GM21360 (cell line): ENCODE data around the gene CD70.
"Not testable (repeated sequence)": the region's sequence is repeated elsewhere in the genome, so short reads cannot be mapped to it uniquely, and the experiment has no call there.

Experiments
- ATAC-seq: cut with Tn5 transposase; IDR thresholded peaks from one replicate; pipeline ENCODE4 v1.9.1; 2021; ENCODE audit warnings: mild to moderate bottlenecking, moderate library complexity; ENCODE audit not compliant: unreplicated experiment

Gene CD70, protein sequence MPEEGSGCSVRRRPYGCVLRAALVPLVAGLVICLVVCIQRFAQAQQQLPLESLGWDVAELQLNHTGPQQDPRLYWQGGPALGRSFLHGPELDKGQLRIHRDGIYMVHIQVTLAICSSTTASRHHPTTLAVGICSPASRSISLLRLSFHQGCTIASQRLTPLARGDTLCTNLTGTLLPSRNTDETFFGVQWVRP

DNA sequence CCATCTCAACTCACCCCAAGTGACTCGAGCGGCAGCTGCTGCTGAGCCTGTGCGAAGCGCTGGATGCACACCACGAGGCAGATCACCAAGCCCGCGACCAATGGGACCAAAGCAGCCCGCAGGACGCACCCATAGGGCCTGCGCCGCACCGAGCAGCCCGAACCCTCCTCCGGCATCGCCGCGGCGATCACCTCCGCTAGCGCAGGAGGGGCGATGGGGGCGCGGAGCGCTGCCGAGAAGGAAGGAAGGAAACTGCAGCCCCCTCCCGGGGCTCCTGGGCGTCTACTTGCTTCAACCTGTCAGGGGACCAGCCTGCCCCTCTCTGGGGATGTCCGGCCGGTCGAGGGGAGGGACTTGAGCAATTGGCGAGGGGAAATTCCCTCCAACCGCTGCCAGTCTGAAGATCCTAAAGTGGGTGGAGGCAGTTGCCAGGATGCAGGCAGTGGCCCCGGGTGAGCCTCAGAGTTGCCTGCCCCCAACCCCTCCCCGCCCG is at the start of gene CD70:
Gene CD70 (minus strand): TSS at position 324 of the 493 bp plus-strand sequence. CDS start 148 bp downstream, at position 176.
- ATAC-seq: no peak

DNA sequence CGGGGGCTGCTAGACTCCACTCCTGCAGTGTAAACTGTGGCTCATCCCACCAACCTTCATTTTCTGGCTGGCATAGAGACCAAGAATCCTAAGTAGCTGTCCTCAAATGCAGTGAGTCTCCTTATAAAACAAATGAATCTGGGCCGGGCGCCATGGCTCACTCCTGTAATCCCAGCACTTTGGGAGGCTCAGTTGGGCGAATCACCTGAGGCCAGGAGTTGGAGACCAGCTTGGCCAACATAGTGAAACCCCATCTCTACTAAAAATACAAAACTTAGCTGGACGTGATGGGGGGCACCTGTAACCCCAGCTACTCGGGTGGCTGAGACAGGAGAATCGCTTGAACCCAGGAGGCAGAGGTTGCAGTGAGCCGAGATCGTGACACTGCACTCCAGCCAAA is 49.4 kb upstream of the CD70 start:
- ATAC-seq: not testable (repeated sequence)

DNA sequence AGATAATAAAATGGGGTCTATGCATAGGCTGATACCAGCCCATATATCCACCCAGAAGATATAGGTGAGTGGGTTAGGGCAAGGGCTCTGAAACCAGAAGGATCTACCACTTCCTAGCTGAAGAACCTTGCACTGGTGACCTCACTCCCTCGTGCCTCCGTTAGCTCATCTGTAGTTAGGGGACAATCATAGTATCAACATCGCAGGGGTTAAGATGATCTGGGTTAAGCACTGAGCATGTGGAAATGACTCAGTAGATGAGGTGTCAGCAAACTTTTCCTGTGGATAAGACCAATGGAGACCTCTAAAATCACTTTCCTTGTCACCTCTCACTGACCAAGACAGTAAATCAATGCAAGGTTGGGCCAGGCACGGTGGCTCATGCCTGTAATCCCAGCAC is 48.5 kb upstream of the CD70 start:
- no peak for ATAC-seq

DNA sequence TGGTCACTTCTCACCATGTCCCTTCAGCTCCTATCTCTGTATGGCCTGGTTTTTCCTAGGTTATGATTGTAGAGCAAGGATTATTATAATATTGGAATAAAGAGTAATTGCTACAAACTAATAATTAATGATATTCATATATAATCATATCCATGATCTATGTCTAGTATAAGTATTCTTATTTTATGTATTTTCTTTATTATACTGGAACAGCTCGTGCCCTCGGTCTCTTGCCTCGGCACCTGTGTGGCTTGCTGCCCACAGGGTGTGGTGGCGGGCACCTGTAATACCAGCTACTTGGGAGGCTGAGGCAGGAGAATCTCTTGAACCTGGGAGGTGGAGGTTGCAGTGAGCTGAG is 42.5 kb upstream of the CD70 start:
- ATAC-seq: not testable (repeated sequence)

DNA sequence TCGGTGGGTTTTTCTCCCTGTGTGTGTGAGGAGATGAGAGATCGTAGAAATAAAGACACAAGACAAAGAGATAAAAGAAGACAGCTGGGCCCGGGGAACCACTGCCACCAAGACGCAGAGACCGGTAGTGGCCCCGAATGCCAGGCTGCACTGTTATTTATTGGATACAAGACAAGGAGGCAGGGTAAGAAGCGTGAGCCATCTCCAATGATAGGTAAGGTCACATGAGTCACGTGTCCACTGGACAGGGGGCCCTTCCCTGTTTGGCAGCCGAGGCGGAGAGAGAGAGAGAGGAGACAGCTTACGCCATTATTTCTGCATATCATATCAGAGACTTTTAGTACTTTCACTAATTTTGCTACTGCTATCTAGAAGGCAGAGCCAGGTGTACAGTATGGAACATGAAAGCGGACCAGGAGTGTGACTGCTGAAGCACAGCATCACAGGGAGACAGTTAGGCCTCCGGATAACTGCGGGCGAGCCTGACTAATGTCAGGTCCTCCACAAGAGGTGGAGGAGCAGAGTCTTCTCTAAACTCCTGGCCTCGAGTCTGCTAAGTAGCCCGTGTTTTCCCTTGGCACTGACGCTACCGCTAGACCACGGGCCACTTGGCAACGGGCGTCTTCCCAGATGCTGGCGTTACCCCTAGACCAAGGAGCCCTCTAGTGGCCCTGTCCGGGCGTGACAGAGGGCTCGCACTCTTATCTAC is 42.0 kb upstream of the CD70 start:
- not testable (repeated sequence) for ATAC-seq

DNA sequence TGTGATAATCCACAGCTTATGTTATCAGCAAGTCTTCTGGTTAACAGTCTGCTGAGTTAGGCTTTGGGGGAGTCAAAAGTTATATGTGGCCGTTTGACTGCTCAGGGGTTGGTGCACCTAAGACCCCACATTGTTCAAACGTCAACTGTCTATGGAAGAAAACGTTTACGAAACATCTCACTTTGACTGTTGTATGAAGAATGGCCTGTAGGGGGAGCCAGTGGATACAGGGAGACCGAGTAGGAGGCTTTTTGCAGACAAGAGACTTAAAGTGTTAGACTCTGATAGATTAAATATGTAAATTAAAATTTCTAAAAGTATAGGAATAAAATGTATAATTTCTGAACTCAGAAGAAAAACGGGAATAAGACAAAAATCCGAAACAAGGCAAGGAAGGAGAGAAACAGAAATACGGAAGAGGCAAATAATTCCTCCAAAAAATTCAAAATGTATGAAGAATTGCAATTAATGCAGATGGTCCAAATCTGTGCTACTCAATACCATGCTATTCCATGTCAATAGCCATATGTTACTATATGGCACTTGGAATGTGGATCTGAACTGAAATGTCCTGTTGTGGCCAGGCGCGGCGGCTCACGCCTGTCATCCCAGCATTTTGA is 41.2 kb upstream of the CD70 start:
- no peak for ATAC-seq

DNA sequence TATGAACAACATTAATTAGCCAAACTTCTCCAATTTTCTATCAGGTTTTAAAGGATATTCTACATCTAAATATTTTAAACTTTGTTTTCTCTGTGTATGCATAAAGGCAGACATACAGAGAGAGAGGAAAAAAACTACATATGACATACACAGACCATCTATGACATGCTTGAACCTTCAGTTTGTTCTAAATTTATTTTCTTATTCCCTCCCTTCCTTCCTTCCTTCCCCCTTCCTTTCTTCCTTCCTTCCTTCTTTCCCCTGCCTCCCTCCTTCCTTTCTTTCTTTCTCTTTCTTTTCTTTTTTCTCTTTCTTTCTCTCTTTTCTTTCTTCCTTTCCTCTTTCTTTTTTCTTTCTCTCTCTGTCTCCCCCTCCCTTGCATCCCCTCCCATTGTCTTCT is 35.8 kb upstream of the CD70 start:
- no peak for ATAC-seq

DNA sequence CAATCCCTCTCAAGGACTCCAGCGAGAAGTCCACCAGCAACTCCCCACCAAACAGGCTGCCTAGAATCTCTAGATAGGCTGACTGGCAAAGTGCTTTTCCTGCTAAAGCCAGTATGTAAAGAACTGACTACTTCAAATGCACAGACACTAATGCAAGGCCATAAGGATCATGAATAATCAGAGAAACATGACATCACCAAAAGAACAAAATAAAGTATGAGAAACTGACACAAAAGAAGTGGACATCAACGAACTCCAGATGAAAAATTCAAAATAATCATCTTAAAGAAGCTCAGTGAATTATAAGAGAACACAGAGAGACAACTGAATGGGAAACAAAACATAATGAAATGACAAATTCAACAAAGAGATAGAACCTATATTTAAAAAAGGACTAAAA is 26.4 kb upstream of the CD70 start:
- ATAC-seq: no peak

DNA sequence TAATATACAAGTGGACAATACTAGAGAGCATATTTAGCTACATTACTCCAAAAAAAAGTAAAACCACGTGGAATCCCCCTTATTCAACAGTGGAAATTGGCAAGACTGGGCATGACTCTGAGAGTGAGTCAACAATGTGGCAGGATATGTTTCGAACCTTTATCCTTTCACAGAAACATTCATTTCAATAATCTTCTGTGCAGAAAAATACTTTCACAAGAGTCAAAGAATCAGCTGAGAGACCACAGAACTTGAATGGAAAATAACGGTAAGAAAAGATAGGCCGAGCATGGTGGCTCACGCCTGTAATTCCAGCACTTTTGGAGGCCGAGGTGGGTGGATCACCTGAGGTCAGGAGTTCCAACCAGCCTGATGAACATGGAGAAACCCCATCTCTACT is 25.1 kb upstream of the CD70 start:
- ATAC-seq: no peak

DNA sequence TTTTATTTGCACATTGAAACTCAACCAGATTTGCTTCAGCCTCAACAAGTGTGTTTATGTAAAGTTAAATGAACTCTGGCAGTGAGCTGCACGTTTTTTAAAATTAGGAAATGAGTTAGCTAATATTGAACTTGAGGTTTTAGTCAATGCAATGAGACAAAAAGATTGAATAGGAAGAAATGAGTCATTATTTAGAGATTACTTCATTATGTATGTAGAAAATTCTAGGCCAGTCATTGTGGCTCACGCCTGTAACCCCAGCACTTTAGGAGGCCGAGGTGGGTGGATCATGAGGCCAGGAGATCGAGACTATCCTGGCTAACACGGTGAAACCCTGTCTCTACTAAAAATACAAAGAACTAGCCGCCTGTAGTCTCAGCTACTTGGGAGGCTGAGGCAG is 22.8 kb upstream of the CD70 start:
- no peak for ATAC-seq

DNA sequence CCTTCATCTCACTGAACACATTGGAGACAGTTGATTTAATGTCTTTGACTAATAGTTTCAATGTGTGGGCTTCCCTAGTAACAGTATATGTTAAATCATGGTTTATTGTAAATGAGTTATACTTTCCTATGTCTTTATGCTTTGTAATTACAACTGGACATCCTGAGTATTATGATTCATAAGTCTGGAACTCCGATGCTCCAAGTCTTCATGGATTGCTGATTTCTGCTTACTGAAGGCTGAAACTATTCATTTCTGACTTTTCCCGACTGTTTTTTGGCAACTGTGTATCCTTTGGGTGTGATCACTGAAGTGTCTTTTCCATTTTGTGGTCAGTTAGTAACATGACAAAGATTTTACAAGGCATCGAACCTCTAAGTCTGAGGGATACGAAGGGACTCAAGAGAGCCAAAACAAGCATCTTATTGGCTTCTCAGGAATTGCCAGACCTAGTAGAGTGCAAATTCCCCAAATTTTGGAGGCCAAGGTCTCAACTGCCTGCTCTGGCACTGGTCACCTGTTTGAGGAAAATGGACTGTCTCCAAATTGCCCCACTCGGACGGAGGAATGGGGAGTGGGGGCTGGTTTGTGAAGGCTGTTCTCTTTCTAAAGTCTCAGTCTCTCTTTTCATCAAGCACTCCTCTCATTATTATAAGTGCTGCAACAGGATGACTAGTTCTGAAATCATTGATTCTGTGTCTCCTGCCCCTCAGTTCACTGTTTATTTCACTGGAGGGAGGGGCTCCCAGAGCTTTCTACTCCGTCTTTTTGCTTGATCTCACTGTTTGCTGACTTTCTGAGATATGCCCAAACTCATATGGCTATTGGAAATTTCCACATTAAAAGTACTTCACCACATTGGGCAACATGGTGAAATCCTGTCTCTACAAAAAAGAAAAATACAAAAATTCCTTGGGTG is 20.2 kb upstream of the CD70 start:
- ATAC-seq: no peak

DNA sequence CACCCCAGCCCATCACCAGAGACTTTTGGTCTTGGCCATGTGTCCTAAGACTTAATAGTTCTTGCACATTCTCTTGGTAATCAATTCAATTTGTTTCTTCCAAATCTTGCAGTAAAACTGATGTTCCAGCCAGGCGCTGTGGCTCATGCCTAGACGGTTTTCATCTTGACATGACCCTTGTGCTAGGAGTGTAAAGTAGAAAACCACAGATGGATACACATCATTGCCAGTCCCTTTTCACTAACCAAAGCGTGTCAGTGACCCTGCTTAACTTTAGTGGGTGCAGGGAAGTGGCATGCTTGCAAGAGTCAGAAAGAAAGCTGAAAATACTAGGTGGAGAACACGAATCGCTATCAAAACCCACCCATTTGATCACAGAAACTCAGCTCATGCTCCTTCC is 18.0 kb upstream of the CD70 start:
- ATAC-seq: no peak

DNA sequence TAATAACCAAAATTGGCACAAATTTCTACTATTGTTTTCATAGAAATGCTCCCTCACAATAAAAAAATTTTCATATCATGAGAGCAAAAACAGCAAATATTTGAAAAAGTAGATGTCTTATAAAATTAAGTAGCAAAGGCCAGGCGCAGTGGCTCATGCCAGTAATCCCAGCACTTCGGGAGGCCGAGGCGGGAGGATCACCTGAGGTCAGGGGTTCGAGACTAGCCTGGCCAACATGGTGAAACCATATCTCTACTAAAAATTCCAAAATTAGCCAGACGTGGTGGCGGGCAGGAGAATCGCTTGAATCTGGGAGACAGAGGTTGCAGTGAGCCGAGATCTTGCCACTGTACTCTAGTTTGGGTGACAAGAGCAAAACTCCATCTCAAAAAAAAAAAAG is 17.2 kb upstream of the CD70 start:
- ATAC-seq: not testable (repeated sequence)

DNA sequence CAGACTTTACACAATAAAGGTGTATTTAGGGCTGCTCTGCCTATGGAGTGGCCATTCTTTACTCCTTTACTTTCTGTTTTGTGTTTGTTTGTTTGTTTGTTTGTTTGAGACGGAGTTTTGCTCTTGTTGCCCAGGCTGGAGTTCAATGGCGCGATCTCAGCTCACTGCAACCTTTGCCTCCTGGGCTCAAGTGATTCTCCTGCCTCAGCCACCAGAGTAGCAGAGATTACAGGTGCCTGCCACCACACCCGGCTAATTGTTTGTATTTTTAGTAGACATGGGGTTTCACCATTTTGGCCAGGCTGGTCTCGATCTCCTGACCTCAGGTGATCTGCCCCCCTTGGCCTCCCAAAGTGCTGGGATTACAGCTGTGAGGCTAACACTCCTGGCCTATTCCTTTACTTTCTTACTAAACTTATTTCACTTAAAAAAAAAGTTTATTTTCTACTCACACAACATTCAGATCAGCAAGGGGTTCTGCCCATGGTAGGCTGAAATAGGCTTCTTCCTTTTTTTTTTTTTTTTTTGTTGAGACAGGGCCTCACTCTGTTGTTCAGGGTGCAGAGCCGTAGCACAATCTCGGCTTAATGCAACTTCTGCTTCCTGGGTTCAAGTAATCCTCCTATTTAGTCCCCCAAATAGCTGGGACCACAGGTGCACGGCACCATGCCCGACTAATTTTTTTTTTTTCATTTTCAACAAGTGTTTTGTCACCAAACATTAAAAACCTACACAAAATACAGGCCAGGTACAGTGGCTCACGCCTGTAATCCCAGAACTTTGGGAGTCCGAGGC is 15.5 kb upstream of the CD70 start:
- not testable (repeated sequence) for ATAC-seq

DNA sequence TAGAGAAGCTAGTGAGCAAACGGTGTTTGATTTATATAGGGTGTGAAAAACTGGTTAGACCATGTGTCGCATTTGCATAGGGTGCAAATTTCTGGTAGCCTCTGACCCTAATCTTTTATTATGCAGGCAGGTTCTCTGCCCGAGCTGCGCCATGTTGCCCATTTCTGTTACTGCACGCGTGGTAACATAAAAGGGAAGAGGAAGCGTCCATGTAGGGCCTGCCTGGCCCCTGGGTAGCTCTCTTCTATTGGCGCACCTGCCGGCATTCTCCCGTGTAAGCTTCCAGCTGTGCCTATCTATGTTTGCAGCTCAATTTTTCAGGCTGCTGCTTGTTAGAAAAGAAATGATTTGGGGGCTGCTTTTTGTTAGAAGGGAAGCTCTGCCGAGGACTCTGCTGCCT is 14.0 kb upstream of the CD70 start:
- no peak for ATAC-seq

DNA sequence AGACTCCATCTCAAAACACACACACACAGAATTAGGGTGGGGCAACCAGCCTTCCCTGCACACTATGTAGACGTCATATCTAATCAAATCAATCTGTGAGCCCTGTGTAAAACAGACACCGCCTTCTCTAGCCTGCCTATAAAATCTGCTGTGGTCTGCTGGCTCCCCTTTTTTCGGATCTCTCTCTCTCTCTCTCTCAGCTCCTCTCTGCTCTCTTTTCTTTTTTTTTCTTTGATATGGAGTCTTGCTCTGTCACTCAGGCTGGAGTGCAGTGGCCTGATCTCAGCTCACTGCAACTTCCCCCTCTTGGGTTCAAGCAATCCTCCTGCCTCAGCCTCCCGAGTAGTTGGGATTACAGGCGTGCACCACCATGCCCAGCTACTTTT is 11.8 kb upstream of the CD70 start:
- ATAC-seq: no peak

DNA sequence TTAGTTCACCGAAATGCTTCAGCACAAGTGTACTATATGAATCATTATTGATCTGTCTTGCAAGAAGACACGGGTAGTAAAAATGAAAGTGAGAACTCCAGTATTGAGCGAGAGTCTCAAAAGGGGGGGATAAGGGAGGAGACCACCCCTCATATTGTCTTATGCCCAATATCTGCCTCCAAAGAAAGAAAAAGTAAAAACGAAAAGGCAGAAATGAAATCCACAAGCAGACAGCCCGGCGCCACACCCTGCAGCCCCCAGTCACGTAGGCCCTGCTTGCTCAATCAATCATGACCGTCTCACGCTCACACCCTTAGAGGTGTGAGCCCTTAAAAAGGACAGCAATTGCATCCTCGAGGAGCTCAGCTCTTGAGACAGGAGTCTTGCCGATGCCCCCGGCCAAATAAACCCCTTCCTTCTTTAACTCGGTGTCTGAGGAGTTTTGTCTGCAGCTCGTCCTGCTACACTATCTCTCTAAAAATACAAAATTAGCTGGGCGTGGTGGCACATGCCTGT is 10.6 kb upstream of the CD70 start:
- peak; percentile 56 for ATAC-seq

DNA sequence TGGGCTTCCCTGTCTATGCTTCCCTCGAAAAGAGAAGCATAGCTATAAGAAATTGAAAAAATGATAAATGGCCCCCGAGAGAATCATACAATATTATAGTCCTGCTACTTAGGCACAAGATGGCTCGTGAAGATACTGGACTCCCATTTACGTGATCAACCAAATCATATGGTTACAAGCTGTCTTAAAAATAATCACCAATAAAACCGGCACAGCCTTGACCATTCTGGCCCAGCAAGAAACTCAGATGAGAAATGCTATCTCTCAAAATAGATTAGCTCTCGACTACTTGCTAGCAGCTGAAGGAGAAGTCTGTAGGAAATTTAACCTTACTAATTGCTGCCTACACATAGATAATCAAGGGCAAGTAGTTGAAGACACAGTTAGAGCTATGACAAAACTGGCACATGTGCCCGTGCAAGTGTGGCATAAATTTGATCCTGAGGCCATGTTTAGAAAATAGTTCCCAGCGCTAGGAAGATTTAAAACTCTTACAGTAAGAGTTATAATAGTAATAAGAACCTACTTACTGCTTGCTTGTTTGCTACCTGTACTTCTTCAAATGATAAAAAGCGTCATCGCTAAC is 10.1 kb upstream of the CD70 start:
- not testable (repeated sequence) for ATAC-seq

DNA sequence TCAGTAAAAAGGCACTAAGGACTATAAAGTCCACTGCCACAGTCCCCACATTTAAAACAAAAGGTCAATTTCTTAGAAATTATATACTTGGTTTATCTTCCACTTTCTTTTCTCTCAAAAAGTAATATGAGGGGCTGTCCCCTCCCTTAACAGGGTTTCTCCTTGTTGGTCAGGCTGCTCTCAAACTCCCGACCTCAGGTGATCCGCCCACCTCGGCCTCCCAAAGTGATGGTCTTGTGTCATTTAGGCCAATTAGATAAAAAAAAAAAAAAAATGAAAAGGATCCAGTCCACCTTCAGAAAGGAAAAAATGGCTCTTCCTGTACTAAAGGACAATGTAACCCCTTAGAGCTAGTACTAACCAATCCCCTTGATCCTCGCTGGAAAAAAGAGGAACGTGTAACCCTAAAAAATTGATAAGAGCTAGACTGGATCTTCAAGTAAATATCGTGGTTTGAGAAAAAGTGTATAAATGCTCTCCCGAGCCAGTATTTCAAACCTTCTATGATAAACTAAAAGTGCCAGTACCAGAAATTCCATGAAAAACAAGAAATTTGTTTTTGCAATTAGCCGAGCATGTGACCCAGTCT is 9.0 kb upstream of the CD70 start:
- no peak for ATAC-seq
